ENCODE results near the gene MYO16.

DNA sequence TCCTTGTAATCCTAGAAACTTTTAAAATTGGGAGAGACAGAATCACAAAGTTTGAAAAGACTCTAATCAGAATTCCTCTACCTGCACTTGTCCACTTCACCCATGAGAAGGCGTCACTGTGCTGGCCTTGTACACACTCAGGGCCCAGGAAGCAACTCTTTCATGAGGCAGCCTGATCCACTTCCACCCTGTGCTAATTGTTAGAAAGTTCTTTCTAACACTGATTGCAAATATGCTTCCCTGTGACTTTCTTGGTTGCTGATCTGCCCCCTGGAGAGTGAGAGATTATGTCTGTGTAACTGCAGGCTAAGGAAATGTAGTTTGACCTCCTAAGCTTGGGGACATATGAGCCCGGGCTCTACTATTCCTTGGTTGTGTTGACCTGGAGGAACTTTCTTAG is 494.6 kb downstream of the MYO16 start:
- no peak for TF ChIP-seq CHD4 (IDR thresholded peaks at IDR 0.05; ENCODE audit: borderline replicate concordance)
- TF ChIP-seq HOXA7 (CRISPR knock-in tag; IDR thresholded peaks at IDR 0.05), result no peak
- TF ChIP-seq, protein P1, sequence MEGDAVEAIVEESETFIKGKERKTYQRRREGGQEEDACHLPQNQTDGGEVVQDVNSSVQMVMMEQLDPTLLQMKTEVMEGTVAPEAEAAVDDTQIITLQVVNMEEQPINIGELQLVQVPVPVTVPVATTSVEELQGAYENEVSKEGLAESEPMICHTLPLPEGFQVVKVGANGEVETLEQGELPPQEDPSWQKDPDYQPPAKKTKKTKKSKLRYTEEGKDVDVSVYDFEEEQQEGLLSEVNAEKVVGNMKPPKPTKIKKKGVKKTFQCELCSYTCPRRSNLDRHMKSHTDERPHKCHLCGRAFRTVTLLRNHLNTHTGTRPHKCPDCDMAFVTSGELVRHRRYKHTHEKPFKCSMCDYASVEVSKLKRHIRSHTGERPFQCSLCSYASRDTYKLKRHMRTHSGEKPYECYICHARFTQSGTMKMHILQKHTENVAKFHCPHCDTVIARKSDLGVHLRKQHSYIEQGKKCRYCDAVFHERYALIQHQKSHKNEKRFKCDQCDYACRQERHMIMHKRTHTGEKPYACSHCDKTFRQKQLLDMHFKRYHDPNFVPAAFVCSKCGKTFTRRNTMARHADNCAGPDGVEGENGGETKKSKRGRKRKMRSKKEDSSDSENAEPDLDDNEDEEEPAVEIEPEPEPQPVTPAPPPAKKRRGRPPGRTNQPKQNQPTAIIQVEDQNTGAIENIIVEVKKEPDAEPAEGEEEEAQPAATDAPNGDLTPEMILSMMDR (IDR thresholded peaks at IDR 0.05), result no peak
- TF ChIP-seq POLR2A (IDR thresholded peaks at IDR 0.05; ENCODE audit: low read length), result no peak
- no peak for TF ChIP-seq ZNF302 (CRISPR knock-in tag; IDR thresholded peaks at IDR 0.05)
- TF ChIP-seq KDM1A (IDR thresholded peaks at IDR 0.05; ENCODE audit: low read depth), result no peak
- no peak for TF ChIP-seq RCOR1 (IDR thresholded peaks at IDR 0.05; ENCODE audit: low read depth, low read length)
